GM23338 (cell line): Measurements from ENCODE around the gene OR1K1. TPM values are rescaled to one million over a fixed set of nuclear protein-coding genes. Genes with fewer than 3 reads are reported as not detected.
A peak's percentile ranks its signal among the peaks of the same experiment; 100 is the strongest.

Experiments used
- ATAC-seq: fragments of 200-7000 bp; cut with Tn5 transposase; 3 replicates; pipeline ENCODE4 v1.9.1; 2020
- DNase-seq: peaks from one replicate; pipeline ENCODE4 v3.0.0-alpha.2; 2015; ENCODE audit warnings: low spot score
- H2AFZ ChIP-seq: fragments of 200-600 bp; sonication (generic); 2 replicates; pipeline ENCODE4 v1.8.0; 2016; ENCODE audit warnings: antibody characterized with exemption, mild to moderate bottlenecking, moderate library complexity
- H3F3A ChIP-seq: fragments of 200-600 bp; sonication (generic); replicated peaks from 2 replicates; pipeline ENCODE4 v1.8.0; 2017; ENCODE audit warnings: antibody characterized with exemption, mixed run types, low read depth
- H3K27ac ChIP-seq: fragments of 200-600 bp; sonication (generic); 2 replicates; pipeline ENCODE4 v1.6.1; 2016; ENCODE audit warnings: low read depth
- H3K27me3 ChIP-seq: fragments of 200-600 bp; sonication (generic); 2 replicates; pipeline ENCODE4 v1.8.0; 2016; ENCODE audit warnings: mild to moderate bottlenecking, mixed run types, moderate library complexity; ENCODE audit not compliant: insufficient read depth
- H3K36me3 ChIP-seq: fragments of 200-600 bp; sonication (generic); 2 replicates; pipeline ENCODE4 v1.8.0; 2016; ENCODE audit warnings: mild to moderate bottlenecking; ENCODE audit not compliant: insufficient read depth
- H3K4me1 ChIP-seq: fragments of 200-600 bp; sonication (generic); 2 replicates; pipeline ENCODE4 v1.8.0; 2016; ENCODE audit warnings: mild to moderate bottlenecking, moderate library complexity; ENCODE audit not compliant: insufficient read depth
- H3K4me2 ChIP-seq: fragments of 200-600 bp; sonication (generic); 2 replicates; pipeline ENCODE4 v1.7.1; 2017; ENCODE audit warnings: mixed run types
- H3K4me3 ChIP-seq: fragments of 200-600 bp; sonication (generic); 2 replicates; pipeline ENCODE4 v1.6.1; 2016; ENCODE audit warnings: mixed run types
- H3K79me2 ChIP-seq: fragments of 200-600 bp; sonication (generic); replicated peaks from 2 replicates; pipeline ENCODE4 v1.8.0; 2017; ENCODE audit warnings: mild to moderate bottlenecking; ENCODE audit not compliant: insufficient read depth
- H3K9me2 ChIP-seq: fragments of 200-600 bp; sonication (generic); 2 replicates; pipeline ENCODE4 v1.8.0; 2017; ENCODE audit not compliant: insufficient read depth
- H4K20me1 ChIP-seq: fragments of 200-600 bp; sonication (generic); replicated peaks from 2 replicates; pipeline ENCODE4 v1.8.0; 2017; ENCODE audit warnings: mild to moderate bottlenecking; ENCODE audit not compliant: insufficient read depth
- H3K27ac Mint-ChIP-seq: 2 replicates; pipeline ENCODE4 v1.8.0; 2020; ENCODE audit warnings: inconsistent platforms, mild to moderate bottlenecking, moderate library complexity, mixed read lengths
- H3K27me3 Mint-ChIP-seq: 3 replicates; pipeline ENCODE4 v1.8.0; 2022; ENCODE audit warnings: low read depth, mild to moderate bottlenecking, moderate library complexity, mixed read lengths, inconsistent platforms; ENCODE audit not compliant: insufficient read depth, poor library complexity
- H3K36me3 Mint-ChIP-seq: 3 replicates; pipeline ENCODE4 v1.8.0; 2021; ENCODE audit warnings: low read depth, mild to moderate bottlenecking, inconsistent platforms, moderate library complexity, mixed read lengths
- H3K4me1 Mint-ChIP-seq: 3 replicates; pipeline ENCODE4 v1.8.0; 2020; ENCODE audit warnings: mild to moderate bottlenecking, inconsistent platforms, mixed read lengths
- H3K4me3 Mint-ChIP-seq: 3 replicates; pipeline ENCODE4 v1.8.0; 2021; ENCODE audit warnings: moderate library complexity, mild to moderate bottlenecking, inconsistent platforms, mixed read lengths
- H3K9me3 Mint-ChIP-seq: 3 replicates; pipeline ENCODE4 v1.8.0; 2020; ENCODE audit warnings: moderate library complexity, mild to moderate bottlenecking, inconsistent platforms, mixed read lengths
- CREB1 ChIP-seq: fragments of 250-450 bp; sonication (Bioruptor Pico); IDR thresholded peaks from 2 replicates; pipeline ENCODE4 v1.5.0; 2020; ENCODE audit warnings: low read depth, mild to moderate bottlenecking, moderate library complexity
- CTCF ChIP-seq, 2 experiments: fragments of 200-600 bp in 1 of 2; sonication (generic) in 1 of 2; conservative IDR thresholded peaks; 2 replicates each; pipeline versions ENCODE4 v1.5.1 to v1.6.1; 2016 to 2017; ENCODE audit warnings: antibody characterized with exemption in 2 of 2, low read depth in 2 of 2, mild to moderate bottlenecking in 2 of 2, moderate library complexity in 1 of 2
- ETS1 ChIP-seq: IDR thresholded peaks from 2 replicates; pipeline ENCODE4 v1.6.1; 2016; ENCODE audit warnings: antibody characterized with exemption
- EZH2phosphoT487 ChIP-seq: fragments of 200-600 bp; sonication (generic); IDR thresholded peaks from one replicate; pipeline ENCODE4 v1.8.1; 2018; ENCODE audit warnings: antibody characterized with exemption; ENCODE audit not compliant: unreplicated experiment
- JUNB ChIP-seq: IDR thresholded peaks from one replicate; pipeline ENCODE4 v1.6.1; 2016; ENCODE audit warnings: antibody characterized with exemption; ENCODE audit not compliant: unreplicated experiment
- NANOG ChIP-seq: IDR thresholded peaks from 2 replicates; pipeline ENCODE4 v1.6.1; 2016; ENCODE audit warnings: antibody characterized with exemption, borderline replicate concordance
- POLR2AphosphoS5 ChIP-seq: IDR thresholded peaks from 2 replicates; pipeline ENCODE4 v1.6.1; 2016; ENCODE audit warnings: antibody characterized with exemption, low read depth
- REST ChIP-seq: IDR thresholded peaks from one replicate; pipeline ENCODE4 v1.6.1; 2018; ENCODE audit warnings: antibody characterized with exemption; ENCODE audit not compliant: unreplicated experiment
- STAT1 ChIP-seq: IDR thresholded peaks from one replicate; pipeline ENCODE4 v1.6.1; 2016; ENCODE audit warnings: antibody characterized with exemption; ENCODE audit not compliant: unreplicated experiment
- ZNF114 ChIP-seq: fragments of 250-450 bp; sonication (Bioruptor Pico); IDR thresholded peaks from 2 replicates; pipeline ENCODE4 v1.5.0; 2020; ENCODE audit warnings: mild to moderate bottlenecking, moderate library complexity
- ZNF331 ChIP-seq: fragments of 250-450 bp; sonication (Bioruptor Pico); IDR thresholded peaks from 2 replicates; pipeline ENCODE4 v1.5.0; 2020; ENCODE audit warnings: low read depth, mild to moderate bottlenecking, moderate library complexity
- polyA plus RNA-seq: library from polyadenylated mRNA; unstranded; fragments of >200 nt; fragmentation: Nextera tagmentation; extraction: Ambion mirVana; gene quantifications from 2 replicates; pipeline ENCODE4 v1.2.1, GENCODE V29; 2016
- total RNA-seq: library from RNA; depleted of rRNA; stranded (reverse); fragments of >200 nt; shearing (Covaris generic); gene quantifications from 2 replicates; pipeline ENCODE4 v1.2.3, GENCODE V29; 2014

OR1K1 gene
- total and polyA plus RNA-seq, 2 experiments from 2014 or later: not detected

GRCh38 chr9:122819791-122820489 lies 20.0 kb downstream of the OR1K1 start:
- H4K20me1 ChIP-seq: peaks cover 18% of the 10 kb centered on the region
- peaks cover 28% of the 10 kb centered on the region for H3K36me3 ChIP-seq
- H2AFZ ChIP-seq: no peak overlapping the region
- no peak for ATAC-seq
- no peak overlapping the region for H3K4me3 ChIP-seq
- Mint-ChIP-seq H3K4me1 (no peaks in the 10 kb centered on the region), H3K27me3 (peaks cover 3% of the 10 kb centered on the region), H3K4me3 (no peak overlapping the region), H3K36me3 (peaks cover 46% of the 10 kb centered on the region), H3K9me3 (no peaks in the 10 kb centered on the region), H3K27ac (no peak overlapping the region)
- H3K27ac ChIP-seq: no peak overlapping the region
- no peaks in the 10 kb centered on the region for H3K4me1 ChIP-seq
- peaks cover 19% of the 10 kb centered on the region for H3K79me2 ChIP-seq
- no peaks in the 10 kb centered on the region for H3K27me3 ChIP-seq
- no peak overlapping the region for H3K4me2 ChIP-seq
- DNase-seq: no peak
- H3K9me2 ChIP-seq: no peaks in the 10 kb centered on the region
- TF ChIP-seq ZNF114 (CRISPR knock-in tag) (no peak), JUNB (no peak), NANOG (no peak), EZH2phosphoT487 (no peak), REST (no peak), ETS1 (no peak), CREB1 (CRISPR knock-in tag) (no peak), ZNF331 (CRISPR knock-in tag) (no peak), STAT1 (no peak)
- no peaks in the 10 kb centered on the region for H3F3A ChIP-seq

- Histone ChIP-seq H3K4me2 (no peak overlapping the region), H3K4me1 (no peaks in the 10 kb centered on the region), H4K20me1 (peaks cover 22% of the 10 kb centered on the region), H3K4me3 (no peak overlapping the region), H3K27me3 (no peaks in the 10 kb centered on the region), H3K9me2 (no peaks in the 10 kb centered on the region), H2AFZ (no peak overlapping the region), H3K36me3 (peaks cover 31% of the 10 kb centered on the region), H3K79me2 (peaks cover 24% of the 10 kb centered on the region), H3F3A (no peaks in the 10 kb centered on the region), H3K27ac (no peak overlapping the region)
- peaks cover 46% of the 10 kb centered on the region for H3K36me3 Mint-ChIP-seq
- DNase-seq (no peak), ATAC-seq (no peak)
- H3K9me3 Mint-ChIP-seq: no peaks in the 10 kb centered on the region
- H3K4me3 Mint-ChIP-seq: no peak overlapping the region
- peaks cover 3% of the 10 kb centered on the region for H3K27me3 Mint-ChIP-seq
- 0 out of 2 replicates have a peak overlapping the region, but pooled peaks have one; percentile 38 for H3K27ac Mint-ChIP-seq
- H3K4me1 Mint-ChIP-seq: no peaks in the 10 kb centered on the region
- no peak for TF ChIP-seq POLR2AphosphoS5
- no peak for TF ChIP-seq CTCF (conservative IDR thresholded peaks at IDR 0.05; ENCODE audit: low read depth in 2 of 2)
These were observed 20.5 kb downstream of the OR1K1 start for GRCh38 chr9:122820490-122820845.
